Myocyte (in vitro differentiated cells): ENCODE results near the gene IRS1. TPM values are rescaled to one million over a fixed set of nuclear protein-coding genes. Genes with fewer than 3 reads are reported as not detected.

ENCODE experiments used
- DNase-seq: peaks from one replicate; pipeline ENCODE4 v3.0.0-alpha.2; 2012; ENCODE audit warnings: low read depth
- total RNA-seq: library from RNA; depleted of rRNA; stranded (reverse); fragments of >200 nt; gene quantifications from 2 replicates; pipeline ENCODE4 v1.2.3, GENCODE V29; 2014

Gene IRS1
- total RNA-seq, 1 donor from 2014 or later: 32.3 TPM

GRCh38 chr2:226728996-226729395 is 70.6 kb downstream of the IRS1 start:
- DNase-seq: no peak

DNA sequence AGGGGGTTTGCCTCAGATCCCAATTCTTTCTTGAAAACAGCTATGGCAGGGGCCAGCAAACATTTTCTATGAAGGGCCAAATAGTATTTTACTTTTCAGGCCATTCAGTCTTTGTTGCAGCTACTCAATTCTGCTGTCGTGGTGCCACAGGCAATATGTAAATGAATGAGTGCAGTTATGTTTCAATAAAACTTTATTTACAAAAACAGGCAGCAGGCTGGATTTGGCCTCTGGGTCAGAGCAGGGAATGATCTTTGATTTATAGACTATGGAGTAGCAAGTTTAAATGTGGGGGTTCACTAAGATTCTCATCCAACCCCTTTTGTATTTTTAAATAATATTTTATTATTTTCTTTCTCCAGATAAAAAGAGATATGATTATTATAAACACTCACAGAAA is 72.4 kb downstream of the IRS1 start:
- no peak for DNase-seq

GRCh38 chr2:226726546-226726945 is 73.1 kb downstream of the IRS1 start:
- DNase-seq: peak; percentile 38

GRCh38 chr2:226725126-226725860 is 74.3 kb downstream of the IRS1 start:
- no peak for DNase-seq

DNA sequence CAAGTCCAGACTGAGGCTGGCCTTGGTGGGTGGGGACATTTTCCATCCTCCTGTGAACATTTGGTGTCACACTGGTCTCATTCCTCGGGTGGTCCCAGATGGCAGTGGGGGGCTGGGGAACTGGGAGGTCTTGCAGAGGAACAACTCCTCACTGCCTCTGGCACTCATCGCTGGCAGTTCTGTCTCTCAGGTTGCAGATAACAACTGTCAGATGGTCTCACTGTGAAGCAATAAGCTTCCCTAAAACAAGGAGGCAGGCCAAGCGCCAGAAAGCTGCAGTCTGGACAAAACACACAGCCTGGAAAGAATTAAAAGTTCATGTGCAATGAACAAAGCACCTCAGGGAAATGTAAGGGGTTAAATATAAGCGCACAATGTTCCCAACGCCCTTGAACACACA is 78.1 kb downstream of the IRS1 start:
- DNase-seq: no peak

DNA sequence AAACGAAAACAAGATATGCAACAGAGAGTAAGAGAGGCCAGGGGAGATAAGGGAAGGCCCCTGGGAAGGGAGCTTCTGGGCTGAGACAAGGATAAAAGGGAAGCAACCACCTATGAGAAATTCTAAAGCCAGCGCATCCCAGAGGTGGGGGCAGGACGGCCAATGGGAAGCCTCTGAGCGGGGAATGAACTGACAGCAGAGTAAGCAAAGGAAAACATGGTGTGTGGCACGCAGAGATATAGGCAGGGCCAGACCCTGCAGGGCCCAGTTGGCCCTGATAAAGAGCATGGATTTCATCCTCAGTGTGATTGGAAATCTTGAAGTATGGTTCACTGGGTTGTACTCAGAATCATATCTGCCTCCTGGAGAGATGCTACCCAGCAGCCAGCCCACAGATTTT is 78.7 kb downstream of the IRS1 start:
- no peak for DNase-seq

- DNase-seq: no peak
Observed at GRCh38 chr2:226717719-226718118, 81.9 kb downstream of the IRS1 start.

- no peak for DNase-seq
Observed at GRCh38 chr2:226716126-226716525, 83.5 kb downstream of the IRS1 start.

GRCh38 chr2:226715347-226715990 is 84.2 kb downstream of the IRS1 start:
- DNase-seq: no peak

- no peak for DNase-seq
Observed at GRCh38 chr2:226712941-226713340, 86.7 kb downstream of the IRS1 start.

- no peak for DNase-seq
Observed at GRCh38 chr2:226711606-226712296, 87.9 kb downstream of the IRS1 start.

DNA sequence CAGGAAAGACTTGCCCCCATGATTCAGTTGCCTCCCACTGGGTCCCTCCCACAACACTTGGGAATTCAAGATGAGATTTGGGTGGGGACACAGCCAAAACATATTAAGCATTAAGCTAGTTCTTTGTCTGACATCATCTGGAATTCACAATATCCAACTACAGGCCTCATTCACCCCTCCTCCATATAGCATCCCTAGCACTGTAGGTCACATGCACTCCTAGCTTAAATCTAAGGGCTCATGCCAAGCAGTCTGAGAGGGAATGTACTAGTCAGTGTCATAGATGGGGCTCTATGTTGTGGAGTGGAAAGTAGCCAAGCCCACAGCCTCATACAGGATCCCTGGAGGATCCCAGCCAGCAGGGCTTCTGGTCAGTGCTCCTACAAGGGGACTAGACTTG is 92.1 kb downstream of the IRS1 start:
- DNase-seq: no peak

DNA sequence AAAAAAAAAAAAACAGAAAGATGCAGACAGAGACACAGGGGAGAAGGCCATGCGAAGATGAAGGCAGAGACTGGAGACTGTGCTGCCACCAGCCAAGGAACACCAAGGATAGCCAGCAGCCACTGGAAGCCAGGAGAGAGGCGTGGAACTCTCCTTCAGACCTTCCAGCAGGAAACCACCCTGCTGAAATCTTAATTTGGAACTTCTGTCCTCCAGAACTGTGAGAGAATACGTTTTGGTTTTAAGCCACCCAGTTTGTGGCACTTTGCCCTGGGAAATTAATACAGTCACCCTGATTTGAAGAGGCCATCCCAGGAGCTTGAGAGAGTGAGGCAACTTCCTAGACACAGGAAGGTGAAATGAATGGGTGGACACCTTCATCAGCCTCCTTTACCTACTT is 93.7 kb downstream of the IRS1 start:
- no peak for DNase-seq

DNA sequence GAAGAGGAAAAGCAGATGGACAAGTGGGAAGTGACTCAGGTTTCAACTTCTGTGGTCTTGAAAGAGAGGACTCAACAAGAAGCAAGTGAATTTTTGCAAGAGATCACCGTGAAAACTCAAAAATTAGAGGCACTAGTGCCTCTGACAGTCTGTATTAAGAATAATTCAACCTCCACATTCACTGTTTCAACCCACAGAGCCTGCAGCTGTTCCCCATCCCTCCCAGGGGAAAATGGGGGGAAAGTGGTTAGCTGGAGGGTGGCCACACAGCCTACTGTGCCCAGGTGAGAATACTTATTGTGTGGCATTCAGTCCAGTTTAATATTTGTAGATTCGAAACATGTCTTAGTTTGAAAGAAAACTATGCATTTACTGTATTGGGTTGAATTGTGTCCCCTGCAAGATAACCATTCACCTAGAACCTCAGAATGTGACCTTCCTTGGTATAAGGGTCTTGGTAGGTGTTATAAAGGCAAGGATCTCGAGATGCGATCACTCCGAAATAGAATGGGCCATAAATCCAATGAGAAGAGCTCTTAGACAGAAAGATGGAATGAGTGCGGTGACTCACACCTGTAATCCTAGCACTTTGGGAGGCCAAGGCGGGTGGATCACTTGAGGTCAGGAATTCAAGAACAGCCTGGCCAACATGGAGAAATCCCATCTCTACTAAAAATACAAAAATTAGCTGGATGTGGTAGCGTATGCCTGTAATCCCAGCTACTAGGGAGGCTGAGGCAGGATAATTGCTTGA is 94.3 kb downstream of the IRS1 start:
- peak; percentile 56 for DNase-seq

DNA sequence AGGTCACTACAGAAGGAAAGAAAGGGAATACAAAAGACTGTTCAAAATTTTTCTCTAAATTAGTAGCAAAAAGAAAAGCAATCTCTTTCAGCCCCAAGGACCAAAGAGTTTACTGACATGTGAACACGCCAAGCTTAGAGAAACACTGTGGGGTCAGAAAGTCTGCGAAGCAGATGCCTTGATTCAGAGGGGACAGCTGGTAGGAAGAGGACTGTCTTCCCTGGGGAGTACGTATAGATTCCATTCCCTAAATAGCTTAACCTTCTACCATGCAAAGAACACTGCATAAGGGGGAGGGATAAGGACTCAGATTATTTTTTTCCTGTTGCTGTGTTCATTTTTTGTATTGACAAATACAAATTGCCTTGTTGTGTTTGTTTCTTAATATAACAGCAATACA is 96.1 kb downstream of the IRS1 start:
- DNase-seq: no peak

DNA sequence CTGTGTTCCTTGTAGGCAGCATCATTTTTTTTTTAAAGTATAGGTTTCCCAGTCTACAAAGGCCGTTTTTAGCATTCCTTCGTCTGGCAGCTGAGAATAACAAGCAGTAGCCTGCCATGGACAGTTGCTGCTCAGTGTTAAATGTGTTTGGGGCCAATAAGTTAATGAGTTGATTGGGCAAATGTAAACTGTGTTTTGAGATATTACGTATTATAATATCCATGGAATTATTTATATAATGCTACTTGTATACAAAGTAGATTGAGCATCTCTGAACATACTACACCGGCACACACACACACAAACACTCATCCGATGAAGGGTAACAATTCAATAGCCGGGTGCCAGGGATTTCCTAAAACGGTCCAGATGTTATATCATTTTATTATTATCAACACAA is 97.2 kb downstream of the IRS1 start:
- DNase-seq: no peak

DNA sequence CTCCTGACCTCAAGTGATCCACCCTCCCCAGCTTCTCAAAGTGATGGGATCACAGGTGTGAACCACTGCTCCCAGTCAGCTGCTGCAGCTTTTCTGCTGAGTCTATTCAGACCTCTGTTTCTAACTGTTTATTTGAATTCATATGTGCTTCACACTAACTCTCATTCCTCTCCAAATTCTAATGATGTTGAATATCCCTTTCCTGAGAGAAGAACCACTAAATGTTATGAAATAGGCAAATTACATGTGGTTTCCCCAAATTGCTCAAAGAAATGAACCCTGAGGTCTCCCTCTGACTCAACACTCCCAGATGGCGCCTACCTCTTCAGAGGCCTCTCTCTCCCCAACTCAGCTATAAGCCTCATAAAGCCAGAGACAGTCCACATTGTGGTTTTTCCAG is 98.6 kb downstream of the IRS1 start:
- peak; percentile 79 for DNase-seq

DNA sequence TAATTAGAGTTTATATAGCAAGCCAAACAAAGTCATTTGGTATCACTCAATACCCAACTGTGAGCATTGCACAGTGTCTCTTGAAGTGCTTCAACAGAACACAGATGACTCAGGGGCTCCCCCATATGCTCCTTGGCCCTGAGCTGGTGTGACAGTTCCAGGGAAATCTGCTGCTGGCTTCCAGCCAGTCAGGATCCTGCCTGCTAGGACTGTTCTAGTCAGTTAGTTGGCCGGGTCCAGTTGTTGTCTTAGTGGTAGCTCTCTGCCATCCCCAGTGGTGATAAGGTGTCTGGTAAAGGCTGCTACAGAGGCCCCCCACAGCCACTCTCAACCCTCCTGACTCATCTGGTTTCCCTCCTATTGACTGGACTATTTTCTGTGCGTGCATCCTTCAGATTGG is 100.3 kb downstream of the IRS1 start:
- DNase-seq: no peak

DNA sequence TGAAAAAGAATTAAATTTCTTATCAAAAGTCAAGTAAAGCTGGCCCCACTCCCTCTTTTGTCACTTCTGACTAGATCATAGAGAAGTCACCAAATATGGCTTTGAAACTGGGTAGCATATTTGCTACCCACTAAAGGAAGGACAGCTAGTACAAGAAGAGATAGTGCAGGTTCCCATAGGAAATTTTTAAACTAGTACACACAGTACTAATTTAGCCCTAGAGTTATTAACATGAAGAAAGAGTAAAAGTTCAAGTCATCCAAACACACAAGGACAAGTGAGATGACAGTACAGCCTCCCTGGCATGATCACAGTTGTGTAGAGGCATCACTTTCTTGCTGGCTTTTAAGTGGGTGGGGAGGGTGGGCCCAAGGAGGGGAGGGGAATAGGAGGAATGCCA is 100.9 kb downstream of the IRS1 start:
- DNase-seq: no peak

- no peak for DNase-seq
Observed at GRCh38 chr2:226694586-226695284, 104.9 kb downstream of the IRS1 start.

DNA sequence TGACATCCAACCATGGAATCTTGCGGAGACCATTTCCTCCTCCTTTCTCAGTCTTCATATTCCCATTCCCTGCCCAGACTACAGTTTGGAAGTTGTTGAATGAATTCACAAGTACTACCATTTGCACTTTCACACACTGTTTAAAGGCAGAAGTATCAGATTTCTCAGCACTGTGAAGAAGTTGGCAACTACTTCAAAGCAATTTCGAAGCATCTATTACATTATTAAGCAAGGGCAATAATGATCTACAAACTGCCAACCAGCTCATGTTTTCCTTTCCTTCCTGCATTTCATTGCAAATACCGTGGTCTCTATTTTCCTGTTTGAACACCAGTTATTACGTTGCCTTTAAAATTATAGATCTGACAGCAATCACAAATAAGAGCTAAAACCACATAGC is 105.5 kb downstream of the IRS1 start:
- DNase-seq: no peak
